ENCODE data around the gene GREM2.
A peak's percentile ranks its signal among the peaks of the same experiment; 100 is the strongest.

Gene GREM2

GRCh38 chr1:240591078-240591477, 20.9 kb downstream of the GREM2 start:
- no peaks in the 10 kb centered on the region for H3K27me3 ChIP-seq (ENCODE audit: insufficient read depth, low read length)

GRCh38 chr1:240589585-240590110, 22.3 kb downstream of the GREM2 start:
- no peaks in the 10 kb centered on the region for H3K79me2 ChIP-seq (ENCODE audit: control insufficient read depth, insufficient read depth, low read length, unreplicated experiment)

More at GRCh38 chr1:240591078-240591477, 20.9 kb downstream of the GREM2 start:
- Histone ChIP-seq H3K4me3 (ENCODE audit: low read depth, low read length) (no peak overlapping the region), H3K27ac (ENCODE audit: low read depth, low read length) (no peak overlapping the region), H3K79me2 (ENCODE audit: control insufficient read depth, insufficient read depth, low read length, unreplicated experiment) (no peaks in the 10 kb centered on the region), H3K36me3 (ENCODE audit: insufficient read depth, low read length) (no peaks in the 10 kb centered on the region), H3K4me1 (ENCODE audit: control insufficient read depth, insufficient read depth, low read length, unreplicated experiment) (no peaks in the 10 kb centered on the region), H2AFZ (ENCODE audit: low read length, unreplicated experiment) (no peak overlapping the region)

GRCh38 chr1:240586006-240586405, 25.9 kb downstream of the GREM2 start:
- Histone ChIP-seq H2AFZ (ENCODE audit: low read length, unreplicated experiment) (peak overlapping the region; percentile 40), H3K27me3 (ENCODE audit: insufficient read depth, low read length) (no peaks in the 10 kb centered on the region), H3K36me3 (ENCODE audit: insufficient read depth, low read length) (no peaks in the 10 kb centered on the region), H3K79me2 (ENCODE audit: control insufficient read depth, insufficient read depth, low read length, unreplicated experiment) (no peaks in the 10 kb centered on the region), H3K4me3 (ENCODE audit: low read depth, low read length) (no peak overlapping the region), H3K27ac (ENCODE audit: low read depth, low read length) (no peak overlapping the region), H3K4me1 (ENCODE audit: control insufficient read depth, insufficient read depth, low read length, unreplicated experiment) (peaks cover 7% of the 10 kb centered on the region)

More at GRCh38 chr1:240589585-240590110, 22.3 kb downstream of the GREM2 start:
- Histone ChIP-seq H3K27ac (ENCODE audit: low read depth, low read length) (no peak overlapping the region), H3K36me3 (ENCODE audit: insufficient read depth, low read length) (no peaks in the 10 kb centered on the region), H3K27me3 (ENCODE audit: insufficient read depth, low read length) (no peaks in the 10 kb centered on the region), H3K4me1 (ENCODE audit: control insufficient read depth, insufficient read depth, low read length, unreplicated experiment) (no peaks in the 10 kb centered on the region), H3K4me3 (ENCODE audit: low read depth, low read length) (no peak overlapping the region), H2AFZ (ENCODE audit: low read length, unreplicated experiment) (no peak overlapping the region)

GRCh38 chr1:240582953-240583352, 29.0 kb downstream of the GREM2 start:
- Histone ChIP-seq H3K27me3 (ENCODE audit: insufficient read depth, low read length) (no peaks in the 10 kb centered on the region), H3K79me2 (ENCODE audit: control insufficient read depth, insufficient read depth, low read length, unreplicated experiment) (no peaks in the 10 kb centered on the region), H3K27ac (ENCODE audit: low read depth, low read length) (no peak overlapping the region), H3K4me3 (ENCODE audit: low read depth, low read length) (no peak overlapping the region), H3K36me3 (ENCODE audit: insufficient read depth, low read length) (no peaks in the 10 kb centered on the region), H3K4me1 (ENCODE audit: control insufficient read depth, insufficient read depth, low read length, unreplicated experiment) (peaks cover 7% of the 10 kb centered on the region), H2AFZ (ENCODE audit: low read length, unreplicated experiment) (no peak overlapping the region)

- no peaks in the 10 kb centered on the region for H3K36me3 ChIP-seq (ENCODE audit: insufficient read depth, low read length)
- H3K27ac ChIP-seq (ENCODE audit: low read depth, low read length): no peak overlapping the region
- no peak overlapping the region for H3K4me3 ChIP-seq (ENCODE audit: low read depth, low read length)
- no peaks in the 10 kb centered on the region for H3K79me2 ChIP-seq (ENCODE audit: control insufficient read depth, insufficient read depth, low read length, unreplicated experiment)
- H3K27me3 ChIP-seq (ENCODE audit: insufficient read depth, low read length): no peaks in the 10 kb centered on the region
- H2AFZ ChIP-seq (ENCODE audit: low read length, unreplicated experiment): no peak overlapping the region
- H3K4me1 ChIP-seq (ENCODE audit: control insufficient read depth, insufficient read depth, low read length, unreplicated experiment): peaks cover 15% of the 10 kb centered on the region
These were observed 32.4 kb downstream of the GREM2 start for GRCh38 chr1:240579511-240579910.

GRCh38 chr1:240577095-240577494, 34.9 kb downstream of the GREM2 start:
- H2AFZ ChIP-seq (ENCODE audit: low read length, unreplicated experiment): peak overlapping the region; percentile 90
- peak overlapping the region; percentile 66; the same call in 1 of the 2 replicates for H3K4me3 ChIP-seq (ENCODE audit: low read depth, low read length)
- H3K27me3 ChIP-seq (ENCODE audit: insufficient read depth, low read length): no peaks in the 10 kb centered on the region
- no peaks in the 10 kb centered on the region for H3K36me3 ChIP-seq (ENCODE audit: insufficient read depth, low read length)
- H3K4me1 ChIP-seq (ENCODE audit: control insufficient read depth, insufficient read depth, low read length, unreplicated experiment): peaks cover 8% of the 10 kb centered on the region
- no peaks in the 10 kb centered on the region for H3K79me2 ChIP-seq (ENCODE audit: control insufficient read depth, insufficient read depth, low read length, unreplicated experiment)
- H3K27ac ChIP-seq (ENCODE audit: low read depth, low read length): peak overlapping the region; percentile 43; the same call in 1 of the 2 replicates

GRCh38 chr1:240575981-240576662, 35.8 kb downstream of the GREM2 start:
- peak overlapping the region; percentile 90 for H2AFZ ChIP-seq (ENCODE audit: low read length, unreplicated experiment)
- H3K36me3 ChIP-seq (ENCODE audit: insufficient read depth, low read length): no peaks in the 10 kb centered on the region
- no peaks in the 10 kb centered on the region for H3K27me3 ChIP-seq (ENCODE audit: insufficient read depth, low read length)
- H3K4me3 ChIP-seq (ENCODE audit: low read depth, low read length): peak overlapping the region; percentile 66
- H3K4me1 ChIP-seq (ENCODE audit: control insufficient read depth, insufficient read depth, low read length, unreplicated experiment): peaks cover 8% of the 10 kb centered on the region
- no peaks in the 10 kb centered on the region for H3K79me2 ChIP-seq (ENCODE audit: control insufficient read depth, insufficient read depth, low read length, unreplicated experiment)
- peak overlapping the region; percentile 43 for H3K27ac ChIP-seq (ENCODE audit: low read depth, low read length)

- no peaks in the 10 kb centered on the region for H3K36me3 ChIP-seq (ENCODE audit: insufficient read depth, low read length)
- no peak overlapping the region for H3K27ac ChIP-seq (ENCODE audit: low read depth, low read length)
- H3K4me1 ChIP-seq (ENCODE audit: control insufficient read depth, insufficient read depth, low read length, unreplicated experiment): peaks cover 7% of the 10 kb centered on the region
- H3K4me3 ChIP-seq (ENCODE audit: low read depth, low read length): no peak overlapping the region
- H2AFZ ChIP-seq (ENCODE audit: low read length, unreplicated experiment): no peak overlapping the region
- no peaks in the 10 kb centered on the region for H3K27me3 ChIP-seq (ENCODE audit: insufficient read depth, low read length)
- H3K79me2 ChIP-seq (ENCODE audit: control insufficient read depth, insufficient read depth, low read length, unreplicated experiment): no peaks in the 10 kb centered on the region
These were observed 39.6 kb downstream of the GREM2 start for GRCh38 chr1:240572328-240572727.

GRCh38 chr1:240571782-240572181, 40.2 kb downstream of the GREM2 start:
- peaks cover 2% of the 10 kb centered on the region for H3K4me1 ChIP-seq (ENCODE audit: control insufficient read depth, insufficient read depth, low read length, unreplicated experiment)
- H3K79me2 ChIP-seq (ENCODE audit: control insufficient read depth, insufficient read depth, low read length, unreplicated experiment): no peaks in the 10 kb centered on the region
- H3K27me3 ChIP-seq (ENCODE audit: insufficient read depth, low read length): no peaks in the 10 kb centered on the region
- no peaks in the 10 kb centered on the region for H3K36me3 ChIP-seq (ENCODE audit: insufficient read depth, low read length)
- H3K27ac ChIP-seq (ENCODE audit: low read depth, low read length): no peak overlapping the region
- no peak overlapping the region for H2AFZ ChIP-seq (ENCODE audit: low read length, unreplicated experiment)
- H3K4me3 ChIP-seq (ENCODE audit: low read depth, low read length): no peak overlapping the region

GRCh38 chr1:240567066-240567465, 44.9 kb downstream of the GREM2 start:
- H3K27me3 ChIP-seq (ENCODE audit: insufficient read depth, low read length): no peaks in the 10 kb centered on the region
- H3K79me2 ChIP-seq (ENCODE audit: control insufficient read depth, insufficient read depth, low read length, unreplicated experiment): no peaks in the 10 kb centered on the region
- H2AFZ ChIP-seq (ENCODE audit: low read length, unreplicated experiment): no peak overlapping the region
- no peak overlapping the region for H3K27ac ChIP-seq (ENCODE audit: low read depth, low read length)
- no peaks in the 10 kb centered on the region for H3K36me3 ChIP-seq (ENCODE audit: insufficient read depth, low read length)
- peaks cover 5% of the 10 kb centered on the region for H3K4me1 ChIP-seq (ENCODE audit: control insufficient read depth, insufficient read depth, low read length, unreplicated experiment)
- H3K4me3 ChIP-seq (ENCODE audit: low read depth, low read length): no peak overlapping the region

GRCh38 chr1:240562779-240563178, 49.2 kb downstream of the GREM2 start:
- H3K4me1 ChIP-seq (ENCODE audit: control insufficient read depth, insufficient read depth, low read length, unreplicated experiment): peaks cover 9% of the 10 kb centered on the region
- H3K27ac ChIP-seq (ENCODE audit: low read depth, low read length): no peak overlapping the region
- no peak overlapping the region for H3K4me3 ChIP-seq (ENCODE audit: low read depth, low read length)
- H3K27me3 ChIP-seq (ENCODE audit: insufficient read depth, low read length): no peaks in the 10 kb centered on the region
- no peaks in the 10 kb centered on the region for H3K36me3 ChIP-seq (ENCODE audit: insufficient read depth, low read length)
- H2AFZ ChIP-seq (ENCODE audit: low read length, unreplicated experiment): no peak overlapping the region
- H3K79me2 ChIP-seq (ENCODE audit: control insufficient read depth, insufficient read depth, low read length, unreplicated experiment): no peaks in the 10 kb centered on the region

Data from ACC112 (cell line).